ENCODE measurements around the gene PIK3CA. TPM values are rescaled to one million over a fixed set of nuclear protein-coding genes. Genes with fewer than 3 reads are reported as not detected.

Gene PIK3CA
- total and polyA plus RNA-seq, 9 donors, result 8.9 to 29.7 (median 20.2) TPM

GRCh38 chr3:179181993-179182551 lies 33.9 kb downstream of the PIK3CA start:
- intact Hi-C loops (cut with DNase I), result loop anchor here in 2 of 4 donors (5.0 kb wide), 1 partner anchor 35 kb away; the partner anchor contains the start of gene PIK3CA (in 2 of the 2)
- WGBS, 3 donors, result 50 to 51% (median 50%) methylated on average over 4 of the region's 4 CpGs

GRCh38 chr3:179182902-179183301 lies 34.7 kb downstream of the PIK3CA start:
- no peak overlapping the region for H3K27ac ChIP-seq
- no peak overlapping the region for H3K4me3 ChIP-seq
- no peak for DNase-seq
- 88 to 100% (median 95%) methylated on average over 1 of the region's 1 CpG for WGBS, 3 donors
- no peak for TF ChIP-seq EP300 (IDR thresholded peaks at IDR 0.05)
- TF ChIP-seq CTCF (IDR thresholded peaks at IDR 0.05), result no peak
- TF ChIP-seq POLR2A (IDR thresholded peaks at IDR 0.05), result no peak
- H3K9me3 ChIP-seq, result no peaks in the 10 kb centered on the region
- H3K4me1 ChIP-seq (ENCODE audit: insufficient read depth), result peaks cover 8% of the 10 kb centered on the region
- H3K27me3 ChIP-seq, result no peaks in the 10 kb centered on the region
- no peaks in the 10 kb centered on the region for H3K36me3 ChIP-seq
- intact Hi-C loops (cut with DNase I), result loop anchor here in 2 of 4 donors (5.0 kb wide), 1 partner anchor 36 kb away; the partner anchor contains the start of gene PIK3CA (in 2 of the 2)

More at GRCh38 chr3:179181993-179182551, 33.9 kb downstream of the PIK3CA start:
- Histone ChIP-seq H3K36me3 (no peaks in the 10 kb centered on the region), H3K27ac (peak overlapping the region in 1 of 2 donors; percentile 20), H3K9me3 (no peaks in the 10 kb centered on the region), H3K4me3 (no peak overlapping the region), H3K4me1 (ENCODE audit: insufficient read depth) (peaks cover 8% of the 10 kb centered on the region), H3K27me3 (no peaks in the 10 kb centered on the region)
- DNase-seq, result no peak
- TF ChIP-seq POLR2A (IDR thresholded peaks at IDR 0.05) (no peak), EP300 (IDR thresholded peaks at IDR 0.05) (no peak), CTCF (IDR thresholded peaks at IDR 0.05) (no peak)

- Histone ChIP-seq H3K27me3 (no peaks in the 10 kb centered on the region), H3K9me3 (no peaks in the 10 kb centered on the region), H3K36me3 (no peaks in the 10 kb centered on the region), H3K27ac (no peak overlapping the region), H3K4me1 (ENCODE audit: insufficient read depth) (peaks cover 5% of the 10 kb centered on the region), H3K4me3 (no peak overlapping the region)
- DNase-seq, result no peak
- intact Hi-C loops (cut with DNase I), result loop anchor here in 2 of 4 donors (5.0 kb wide), 1 partner anchor 38 kb away; the partner anchor contains the start of gene PIK3CA (in 2 of the 2)
- TF ChIP-seq CTCF (IDR thresholded peaks at IDR 0.05) (no peak), POLR2A (IDR thresholded peaks at IDR 0.05) (no peak), EP300 (IDR thresholded peaks at IDR 0.05) (no peak)
- 80 to 87% (median 83%) methylated on average over 1 of the region's 1 CpG for WGBS, 3 donors
Observed at GRCh38 chr3:179184826-179185225, 36.7 kb downstream of the PIK3CA start.

GRCh38 chr3:179186426-179186825 lies 38.3 kb downstream of the PIK3CA start:
- H3K27me3 ChIP-seq, result no peaks in the 10 kb centered on the region
- no peak for TF ChIP-seq EP300 (IDR thresholded peaks at IDR 0.05)
- H3K36me3 ChIP-seq, result no peaks in the 10 kb centered on the region
- intact Hi-C loops (cut with DNase I), result no loop called here
- H3K4me1 ChIP-seq (ENCODE audit: insufficient read depth), result peaks cover 5% of the 10 kb centered on the region
- no peak overlapping the region for H3K27ac ChIP-seq
- H3K4me3 ChIP-seq, result no peak overlapping the region
- no peaks in the 10 kb centered on the region for H3K9me3 ChIP-seq
- DNase-seq, result no peak
- WGBS, 3 donors, result 92 to 95% (median 95%) methylated on average over 3 of the region's 3 CpGs

GRCh38 chr3:179189759-179190158 lies 41.6 kb downstream of the PIK3CA start:
- intact Hi-C loops (cut with DNase I), result loop anchor here in 1 of 4 donors (5.0 kb wide), 1 partner anchor 42 kb away; the partner anchor contains the start of gene PIK3CA
- TF ChIP-seq POLR2A (IDR thresholded peaks at IDR 0.05), result no peak
- TF ChIP-seq CTCF (IDR thresholded peaks at IDR 0.05), result no peak
- TF ChIP-seq EP300 (IDR thresholded peaks at IDR 0.05), result no peak
- Histone ChIP-seq H3K4me3 (no peak overlapping the region), H3K4me1 (ENCODE audit: insufficient read depth) (peaks cover 3% of the 10 kb centered on the region), H3K9me3 (no peaks in the 10 kb centered on the region), H3K36me3 (no peaks in the 10 kb centered on the region), H3K27me3 (no peaks in the 10 kb centered on the region), H3K27ac (no peak overlapping the region)
- WGBS, 3 donors, result 22 to 24% (median 24%) methylated on average over 3 of the region's 3 CpGs
- DNase-seq, result no peak

Measured in ovary (tissue), 9 donors.